GM21723 (cell line): ENCODE results near the gene ZNF354B.
"Not testable (repeated sequence)": the region's sequence is repeated elsewhere in the genome, so short reads cannot be mapped to it uniquely, and the experiment has no call there.

Source experiments
- ATAC-seq: cut with Tn5 transposase; IDR thresholded peaks from one replicate; pipeline ENCODE4 v1.9.1; 2021; ENCODE audit warnings: mild to moderate bottlenecking, moderate library complexity; ENCODE audit not compliant: unreplicated experiment

Gene ZNF354B

DNA sequence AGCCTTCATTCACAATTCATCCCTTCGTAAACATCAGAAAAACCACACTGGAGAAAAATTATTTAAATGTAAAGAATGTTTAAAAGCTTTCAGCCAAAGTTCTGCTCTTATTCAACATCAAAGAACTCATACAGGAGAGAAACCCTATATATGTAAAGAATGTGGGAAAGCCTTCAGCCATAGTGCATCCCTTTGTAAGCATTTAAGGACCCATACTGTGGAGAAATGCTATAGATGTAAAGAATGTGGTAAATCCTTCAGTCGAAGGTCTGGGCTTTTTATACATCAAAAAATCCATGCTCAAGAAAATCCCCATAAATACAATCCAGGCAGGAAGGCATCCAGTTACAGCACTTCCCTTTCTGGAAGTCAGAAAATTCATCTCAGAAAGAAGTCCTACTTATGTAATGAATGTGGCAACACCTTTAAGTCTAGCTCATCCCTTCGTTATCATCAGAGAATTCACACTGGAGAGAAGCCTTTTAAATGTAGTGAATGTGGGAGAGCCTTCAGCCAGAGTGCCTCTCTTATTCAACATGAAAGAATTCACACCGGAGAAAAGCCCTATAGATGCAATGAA lies 23.5 kb downstream of the ZNF354B start:
- ATAC-seq: not testable (repeated sequence)

DNA sequence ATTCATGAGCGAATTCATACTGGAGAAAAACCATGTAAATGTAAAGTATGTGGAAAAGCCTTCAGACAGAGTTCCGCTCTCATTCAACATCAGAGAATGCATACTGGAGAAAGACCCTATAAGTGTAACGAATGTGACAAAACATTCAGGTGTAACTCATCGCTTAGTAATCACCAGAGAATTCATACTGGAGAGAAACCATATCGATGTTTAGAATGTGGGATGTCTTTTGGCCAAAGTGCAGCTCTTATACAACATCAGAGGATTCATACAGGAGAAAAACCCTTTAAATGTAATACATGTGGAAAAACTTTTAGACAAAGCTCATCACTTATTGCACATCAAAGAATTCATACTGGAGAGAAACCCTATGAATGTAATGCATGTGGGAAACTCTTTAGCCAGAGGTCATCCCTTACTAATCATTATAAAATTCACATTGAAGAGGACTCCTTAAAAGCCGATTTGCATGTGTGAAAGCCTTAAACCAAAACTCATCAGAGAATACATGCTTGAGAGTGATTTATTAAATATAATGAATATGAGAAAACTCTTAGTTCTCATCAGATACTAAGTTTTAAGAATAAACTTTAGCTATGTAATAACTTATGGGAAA lies 24.2 kb downstream of the ZNF354B start:
- no peak for ATAC-seq

DNA sequence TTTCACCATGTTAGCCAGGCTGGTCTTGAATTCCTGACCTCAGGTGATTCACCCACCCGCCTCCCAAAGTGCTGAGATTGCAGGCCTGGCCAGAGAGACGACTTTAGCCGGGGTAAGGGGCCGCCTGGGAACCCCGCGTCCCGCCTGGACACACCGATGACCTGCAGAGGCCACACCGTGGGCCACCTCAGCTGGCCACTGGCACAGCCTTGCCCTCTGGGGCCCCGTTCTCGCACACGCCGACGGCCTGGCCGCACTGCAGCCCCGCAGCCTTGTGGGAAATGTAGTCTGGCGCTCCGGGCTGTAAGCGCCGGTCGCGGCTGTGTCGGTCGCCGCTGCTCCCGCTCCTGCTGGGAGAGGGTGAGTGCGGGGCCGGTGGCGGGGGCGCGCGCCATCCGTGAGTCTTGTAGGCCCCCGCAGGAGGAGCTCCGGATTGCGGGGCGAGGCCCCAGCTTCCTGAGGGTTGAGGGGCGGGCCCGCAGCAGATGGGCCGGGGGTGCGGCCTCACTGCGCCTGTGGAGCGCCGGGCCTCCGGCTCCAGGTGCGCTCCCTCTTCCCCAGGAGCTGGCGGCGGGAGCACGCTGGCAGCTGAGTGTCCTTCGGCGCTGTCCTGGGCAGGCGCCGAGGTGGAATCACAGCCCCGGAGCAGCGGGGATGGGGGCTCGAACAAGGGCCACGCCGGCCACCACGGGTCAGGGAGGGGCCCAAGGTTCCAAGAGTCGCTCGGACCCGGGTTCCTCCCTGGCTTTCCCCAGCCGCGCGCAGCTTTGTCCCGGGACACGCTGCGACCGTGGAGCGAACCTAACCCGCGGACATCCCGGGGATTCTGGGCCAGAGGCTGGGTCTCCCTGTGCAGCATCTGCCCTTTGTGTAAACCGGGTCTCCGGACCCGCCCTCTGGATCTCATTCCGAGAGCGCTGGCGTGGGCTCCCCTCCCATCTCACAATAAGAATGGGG lies 36.1 kb downstream of the ZNF354B start, which contains the start of gene ZFP2:
Gene ZFP2 (plus strand): TSS at position 299 of the 957 bp plus-strand sequence. CDS start 35,401 bp downstream, outside the sequence.
- ATAC-seq: peak; percentile 60

DNA sequence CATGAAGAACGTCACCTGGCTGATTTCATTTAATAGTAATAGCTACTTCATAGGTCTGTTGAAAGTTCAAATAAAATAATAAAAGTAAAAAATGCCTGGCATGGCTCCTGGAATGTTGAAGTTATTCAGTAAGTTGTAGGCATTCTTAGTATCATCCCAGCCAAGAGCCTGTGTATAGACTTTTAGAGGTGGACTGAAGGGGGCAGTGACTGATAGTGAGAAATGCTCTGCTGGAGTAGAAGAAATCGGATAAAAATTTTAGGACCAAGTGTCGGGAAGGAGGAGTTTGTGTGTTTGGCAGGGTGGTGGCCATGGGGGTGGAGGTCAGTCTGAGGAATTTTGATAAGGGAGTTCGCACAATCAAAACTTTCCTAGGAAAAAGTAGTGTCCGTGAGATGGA lies 39.5 kb downstream of the ZNF354B start:
- no peak for ATAC-seq

DNA sequence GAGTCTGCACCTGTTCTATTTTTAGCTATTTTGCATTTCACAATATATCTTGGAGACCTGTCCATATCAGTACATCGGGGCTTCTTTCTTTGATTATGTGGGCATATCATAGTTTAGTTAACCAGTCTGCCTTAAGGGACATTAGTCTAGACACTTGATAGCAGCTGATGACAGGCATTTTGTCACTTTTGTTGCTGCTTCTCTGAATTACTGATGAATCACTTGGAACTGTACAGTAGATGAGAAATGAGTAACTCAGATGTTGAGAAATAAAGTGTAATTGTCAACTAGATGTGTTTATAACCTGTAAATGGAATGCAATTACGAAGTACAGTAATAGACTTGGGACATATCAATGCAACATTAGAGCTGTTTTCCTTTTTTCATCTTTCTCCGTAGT lies 43.1 kb downstream of the ZNF354B start:
- no peak for ATAC-seq

DNA sequence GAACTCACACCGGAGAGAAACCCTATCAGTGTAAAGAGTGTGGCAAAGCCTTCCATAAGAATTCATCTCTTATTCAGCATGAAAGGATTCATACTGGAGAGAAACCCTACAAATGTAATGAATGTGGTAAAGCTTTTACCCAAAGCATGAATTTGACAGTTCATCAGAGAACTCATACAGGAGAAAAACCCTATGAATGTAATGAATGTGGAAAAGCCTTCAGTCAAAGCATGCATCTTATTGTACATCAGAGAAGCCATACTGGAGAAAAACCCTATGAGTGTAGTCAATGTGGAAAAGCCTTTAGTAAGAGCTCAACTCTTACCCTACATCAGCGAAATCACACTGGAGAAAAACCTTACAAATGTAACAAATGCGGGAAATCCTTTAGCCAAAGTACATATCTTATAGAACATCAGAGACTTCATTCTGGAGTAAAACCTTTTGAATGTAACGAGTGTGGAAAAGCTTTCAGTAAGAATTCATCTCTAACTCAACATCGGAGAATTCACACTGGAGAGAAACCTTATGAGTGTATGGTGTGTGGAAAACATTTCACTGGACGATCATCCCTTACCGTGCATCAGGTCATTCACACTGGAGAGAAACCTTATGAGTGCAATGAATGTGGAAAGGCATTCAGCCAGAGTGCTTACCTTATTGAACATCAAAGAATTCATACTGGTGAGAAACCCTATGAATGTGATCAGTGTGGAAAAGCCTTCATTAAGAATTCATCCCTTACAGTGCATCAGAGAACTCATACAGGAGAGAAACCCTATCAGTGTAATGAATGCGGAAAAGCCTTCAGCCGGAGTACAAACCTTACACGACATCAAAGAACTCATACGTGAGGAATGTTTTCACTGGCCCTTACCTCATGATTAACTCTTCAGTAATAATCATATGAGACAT lies 72.3 kb downstream of the ZNF354B start:
- no peak for ATAC-seq
